Activated CD8-positive, alpha-beta T cell treated with anti-CD3 and anti-CD28 coated beads, Interleukin-2, amount 10 ng/mL, durations not matched to agents 7 days and 5 days (primary cell): Measurements from ENCODE around the gene HHAT. TPM values are rescaled to one million over a fixed set of nuclear protein-coding genes. Genes with fewer than 3 reads are reported as not detected.

Experiments
- ATAC-seq: fragments of 150-1000 bp; cut with Tn5 transposase; one replicate; pipeline ENCODE4 v1.10.0; 2021; ENCODE audit warnings: moderate library complexity
- CTCF ChIA-PET: fragments of 350-600 bp; sonication (Branson Sonifier 250); formaldehyde crosslinking; loops from one replicate; lab custom pipeline; 2021; ENCODE audit warnings: antibody characterized with exemption; lab: Charles Lee
- POLR2A ChIA-PET: fragments of 350-600 bp; sonication (Branson Sonifier 250); formaldehyde crosslinking; loops from one replicate; lab custom pipeline; 2021; ENCODE audit warnings: antibody characterized with exemption; lab: Charles Lee
- DNase-seq: peaks from one replicate; pipeline ENCODE4 v3.0.0-alpha.2; 2020
- H3K27ac Mint-ChIP-seq: one replicate; pipeline ENCODE4 v1.8.0; 2021; ENCODE audit warnings: mild to moderate bottlenecking, mixed read lengths
- H3K27me3 Mint-ChIP-seq: one replicate; pipeline ENCODE4 v1.8.0; 2021; ENCODE audit warnings: low read depth, mixed read lengths
- H3K36me3 Mint-ChIP-seq: one replicate; pipeline ENCODE4 v1.8.0; 2021; ENCODE audit warnings: low read depth, mixed read lengths
- H3K4me1 Mint-ChIP-seq: one replicate; pipeline ENCODE4 v1.8.0; 2021; ENCODE audit warnings: low read depth, mixed read lengths
- H3K4me3 Mint-ChIP-seq: one replicate; pipeline ENCODE4 v1.8.0; 2021; ENCODE audit warnings: mild to moderate bottlenecking, mixed read lengths
- H3K9me3 Mint-ChIP-seq: one replicate; pipeline ENCODE4 v1.8.0; 2022; ENCODE audit warnings: mixed read lengths; ENCODE audit not compliant: insufficient read depth
- total RNA-seq, 2 experiments: library from RNA; stranded (reverse); gene quantifications; one replicate each; pipeline ENCODE4 v1.2.3, GENCODE V29; 2021

The HHAT gene
- total RNA-seq, 2 experiments from 2014 or later, result 0.71 to 0.94 TPM

GRCh38 chr1:210700511-210700910 is 371.8 kb downstream of the HHAT start:
- H3K9me3 Mint-ChIP-seq, result no peaks in the 10 kb centered on the region
- no peak overlapping the region for H3K4me3 Mint-ChIP-seq
- DNase-seq, result no peak
- no peak for ATAC-seq
- H3K36me3 Mint-ChIP-seq, result no peaks in the 10 kb centered on the region
- CTCF ChIA-PET, result no interaction called here
- peaks cover 18% of the 10 kb centered on the region for H3K4me1 Mint-ChIP-seq
- no peak overlapping the region for H3K27ac Mint-ChIP-seq
- POLR2A ChIA-PET, result no interaction called here
- H3K27me3 Mint-ChIP-seq, result peaks cover 4% of the 10 kb centered on the region

- Mint-ChIP-seq H3K27me3 (peaks cover 4% of the 10 kb centered on the region), H3K27ac (no peak overlapping the region), H3K4me1 (peaks cover 5% of the 10 kb centered on the region), H3K36me3 (no peaks in the 10 kb centered on the region), H3K4me3 (no peak overlapping the region), H3K9me3 (no peaks in the 10 kb centered on the region)
- no peak for ATAC-seq
- ChIA-PET CTCF (no interaction called here), POLR2A (no interaction called here)
- DNase-seq, result no peak
Measured at GRCh38 chr1:210702506-210702905, 373.8 kb downstream of the HHAT start.

GRCh38 chr1:210703593-210703992 is 374.9 kb downstream of the HHAT start:
- POLR2A ChIA-PET, result no interaction called here
- Mint-ChIP-seq H3K36me3 (no peaks in the 10 kb centered on the region), H3K4me1 (peaks cover 5% of the 10 kb centered on the region), H3K9me3 (no peaks in the 10 kb centered on the region), H3K27ac (no peak overlapping the region), H3K27me3 (peaks cover 4% of the 10 kb centered on the region), H3K4me3 (no peak overlapping the region)
- no peak for DNase-seq
- no peak for ATAC-seq
- CTCF ChIA-PET, result no interaction called here

GRCh38 chr1:210705086-210705485 is 376.4 kb downstream of the HHAT start:
- Mint-ChIP-seq H3K27ac (no peak overlapping the region), H3K4me1 (peaks cover 5% of the 10 kb centered on the region), H3K4me3 (no peak overlapping the region), H3K36me3 (no peaks in the 10 kb centered on the region), H3K27me3 (peaks cover 4% of the 10 kb centered on the region), H3K9me3 (no peaks in the 10 kb centered on the region)
- ATAC-seq, result no peak
- CTCF ChIA-PET, result no interaction called here
- DNase-seq, result no peak
- POLR2A ChIA-PET, result no interaction called here

GRCh38 chr1:210706246-210706645 is 377.5 kb downstream of the HHAT start:
- H3K4me3 Mint-ChIP-seq, result no peak overlapping the region
- H3K36me3 Mint-ChIP-seq, result no peaks in the 10 kb centered on the region
- no peak overlapping the region for H3K27ac Mint-ChIP-seq
- POLR2A ChIA-PET, result no interaction called here
- ATAC-seq, result no peak
- no peaks in the 10 kb centered on the region for H3K9me3 Mint-ChIP-seq
- DNase-seq, result no peak
- H3K27me3 Mint-ChIP-seq, result peaks cover 4% of the 10 kb centered on the region
- peaks cover 5% of the 10 kb centered on the region for H3K4me1 Mint-ChIP-seq
- CTCF ChIA-PET, result no interaction called here

- H3K9me3 Mint-ChIP-seq, result no peaks in the 10 kb centered on the region
- ChIA-PET CTCF (no interaction called here), POLR2A (interaction anchor here (0.6 kb wide), 1 partner anchor 10 kb away, joined by 3 read pairs; no protein-coding TSS in a partner anchor)
- no peak for DNase-seq
- H3K4me1 Mint-ChIP-seq, result peaks cover 5% of the 10 kb centered on the region
- no peaks in the 10 kb centered on the region for H3K36me3 Mint-ChIP-seq
- no peaks in the 10 kb centered on the region for H3K27me3 Mint-ChIP-seq
- no peak overlapping the region for H3K27ac Mint-ChIP-seq
- no peak for ATAC-seq
- H3K4me3 Mint-ChIP-seq, result no peak overlapping the region
Measured at GRCh38 chr1:210707300-210708240, 378.9 kb downstream of the HHAT start.

- peaks cover 5% of the 10 kb centered on the region for H3K4me1 Mint-ChIP-seq
- H3K9me3 Mint-ChIP-seq, result no peaks in the 10 kb centered on the region
- CTCF ChIA-PET, result no interaction called here
- no peaks in the 10 kb centered on the region for H3K36me3 Mint-ChIP-seq
- H3K27ac Mint-ChIP-seq, result no peak overlapping the region
- ATAC-seq (no peak), DNase-seq (no peak)
- H3K4me3 Mint-ChIP-seq, result no peak overlapping the region
- H3K27me3 Mint-ChIP-seq, result no peaks in the 10 kb centered on the region
- POLR2A ChIA-PET, result no interaction called here
Measured at GRCh38 chr1:210709701-210710100, 381.0 kb downstream of the HHAT start.

GRCh38 chr1:210711825-210712612 is 383.3 kb downstream of the HHAT start:
- H3K9me3 Mint-ChIP-seq, result no peaks in the 10 kb centered on the region
- H3K27me3 Mint-ChIP-seq, result no peaks in the 10 kb centered on the region
- H3K4me3 Mint-ChIP-seq, result no peak overlapping the region
- peaks cover 2% of the 10 kb centered on the region for H3K4me1 Mint-ChIP-seq
- H3K36me3 Mint-ChIP-seq, result no peaks in the 10 kb centered on the region
- no peak overlapping the region for H3K27ac Mint-ChIP-seq
- CTCF ChIA-PET, result no interaction called here
- no peak for DNase-seq
- ATAC-seq, result no peak
- POLR2A ChIA-PET, result no interaction called here

- CTCF ChIA-PET, result no interaction called here
- Mint-ChIP-seq H3K4me1 (no peaks in the 10 kb centered on the region), H3K27me3 (peaks cover 3% of the 10 kb centered on the region), H3K9me3 (no peaks in the 10 kb centered on the region), H3K4me3 (no peak overlapping the region), H3K27ac (no peak overlapping the region), H3K36me3 (no peaks in the 10 kb centered on the region)
- DNase-seq (no peak), ATAC-seq (no peak)
- POLR2A ChIA-PET, result no interaction called here
Measured at GRCh38 chr1:210715072-210715471, 386.4 kb downstream of the HHAT start.

GRCh38 chr1:210722410-210723081 is 393.8 kb downstream of the HHAT start:
- ChIA-PET CTCF (no interaction called here), POLR2A (no interaction called here)
- H3K27me3 Mint-ChIP-seq, result peaks cover 3% of the 10 kb centered on the region
- no peak for ATAC-seq
- H3K4me3 Mint-ChIP-seq, result no peak overlapping the region
- no peaks in the 10 kb centered on the region for H3K9me3 Mint-ChIP-seq
- no peak for DNase-seq
- no peaks in the 10 kb centered on the region for H3K4me1 Mint-ChIP-seq
- no peaks in the 10 kb centered on the region for H3K36me3 Mint-ChIP-seq
- H3K27ac Mint-ChIP-seq, result no peak overlapping the region

GRCh38 chr1:210723646-210724045 is 394.9 kb downstream of the HHAT start:
- H3K36me3 Mint-ChIP-seq, result no peaks in the 10 kb centered on the region
- no peaks in the 10 kb centered on the region for H3K4me1 Mint-ChIP-seq
- no peaks in the 10 kb centered on the region for H3K9me3 Mint-ChIP-seq
- no peak overlapping the region for H3K27ac Mint-ChIP-seq
- ChIA-PET POLR2A (no interaction called here), CTCF (no interaction called here)
- DNase-seq, result no peak
- ATAC-seq, result no peak
- peaks cover 6% of the 10 kb centered on the region for H3K27me3 Mint-ChIP-seq
- H3K4me3 Mint-ChIP-seq, result no peak overlapping the region
